ENCODE data around the gene DLAT.
A peak's percentile ranks its signal among the peaks of the same experiment; 100 is the strongest.

Gene DLAT

DNA sequence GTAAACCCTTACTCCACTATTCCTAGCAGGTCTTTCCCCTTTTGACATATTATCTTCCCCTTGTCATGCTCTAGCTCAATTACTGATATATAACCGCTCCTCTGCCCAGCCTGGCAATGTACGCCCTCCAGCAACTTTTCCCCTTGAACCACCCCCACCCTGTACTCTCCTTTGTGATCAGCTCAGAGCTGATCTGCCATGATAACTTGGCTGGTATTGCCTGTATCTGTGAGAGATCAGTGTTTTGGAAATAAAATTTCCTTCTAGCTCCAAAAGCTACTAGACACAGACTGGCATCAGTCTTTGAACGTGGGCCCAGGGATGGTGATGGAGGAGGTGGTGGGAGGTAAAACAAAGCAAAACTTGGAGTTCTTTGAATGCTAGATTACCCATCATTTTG, 45.1 kb upstream of the DLAT start:
- Histone ChIP-seq H3K4me1 (ENCODE audit: control insufficient read depth, insufficient read depth, low read length) (peaks cover 13% of the 10 kb centered on the region), H3K36me3 (ENCODE audit: control insufficient read depth in 2 of 2, insufficient read depth in 1 of 2, low read length in 2 of 2) (peaks cover 0 to 35% of the 10 kb centered on the region in 2 experiments; a peak in 1 of 3 replicates), H3K4me3 (ENCODE audit: low read depth, low read length) (no peak overlapping the region), H3K27ac (ENCODE audit: extremely low read depth, low read depth, low read length) (no peak overlapping the region), H3K9me3 (ENCODE audit: control insufficient read depth, insufficient read depth, low read depth, low read length) (no peaks in the 10 kb centered on the region)
- CTCF ChIA-PET: interaction anchor here (0.7 to 7.8 kb wide), 5 partner anchors 17 to 1995 kb away, joined by 3 to 166 read pairs (median 17); partner anchors contain the start of genes ALG9, DIXDC1 and HTR3A
- POLR2A ChIA-PET: no interaction called here
- TF ChIP-seq ZNF214 (tag by site-specific recombination; IDR thresholded peaks at IDR 0.05; ENCODE audit: borderline replicate concordance) (no peak), ZNF600 (tag by site-specific recombination; IDR thresholded peaks at IDR 0.05) (no peak), ZBTB8A (tag by site-specific recombination; IDR thresholded peaks at IDR 0.05) (no peak), ZFP41 (tag by site-specific recombination; IDR thresholded peaks at IDR 0.05; ENCODE audit: borderline replicate concordance) (no peak), ZNF558 (tag by site-specific recombination; IDR thresholded peaks at IDR 0.05) (no peak), ZNF560 (tag by site-specific recombination; IDR thresholded peaks at IDR 0.05; ENCODE audit: borderline replicate concordance) (no peak), MEIS1 (CRISPR knock-in tag; IDR thresholded peaks at IDR 0.05; ENCODE audit: borderline replicate concordance) (no peak), ZNF544 (tag by site-specific recombination; IDR thresholded peaks at IDR 0.05) (no peak)
- TF ChIP-seq, protein P1, sequence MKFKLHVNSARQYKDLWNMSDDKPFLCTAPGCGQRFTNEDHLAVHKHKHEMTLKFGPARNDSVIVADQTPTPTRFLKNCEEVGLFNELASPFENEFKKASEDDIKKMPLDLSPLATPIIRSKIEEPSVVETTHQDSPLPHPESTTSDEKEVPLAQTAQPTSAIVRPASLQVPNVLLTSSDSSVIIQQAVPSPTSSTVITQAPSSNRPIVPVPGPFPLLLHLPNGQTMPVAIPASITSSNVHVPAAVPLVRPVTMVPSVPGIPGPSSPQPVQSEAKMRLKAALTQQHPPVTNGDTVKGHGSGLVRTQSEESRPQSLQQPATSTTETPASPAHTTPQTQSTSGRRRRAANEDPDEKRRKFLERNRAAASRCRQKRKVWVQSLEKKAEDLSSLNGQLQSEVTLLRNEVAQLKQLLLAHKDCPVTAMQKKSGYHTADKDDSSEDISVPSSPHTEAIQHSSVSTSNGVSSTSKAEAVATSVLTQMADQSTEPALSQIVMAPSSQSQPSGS (tag by site-specific recombination; IDR thresholded peaks at IDR 0.05; ENCODE audit: low read depth): no peak

GRCh38 chr11:111981270-111981669, 43.9 kb upstream of the DLAT start:
- Histone ChIP-seq H3K4me3 (ENCODE audit: low read depth, low read length) (no peak overlapping the region), H3K27ac (ENCODE audit: extremely low read depth, low read depth, low read length) (no peak overlapping the region), H3K4me1 (ENCODE audit: control insufficient read depth, insufficient read depth, low read length) (peaks cover 7% of the 10 kb centered on the region; the same call in 1 of the 2 replicates), H3K36me3 (ENCODE audit: control insufficient read depth in 2 of 2, insufficient read depth in 1 of 2, low read length in 2 of 2) (peaks cover 0 to 46% of the 10 kb centered on the region in 2 experiments; a peak in 1 of 3 replicates), H3K9me3 (ENCODE audit: control insufficient read depth, insufficient read depth, low read depth, low read length) (no peaks in the 10 kb centered on the region)
- TF ChIP-seq KLF7 (tag by site-specific recombination; IDR thresholded peaks at IDR 0.05; ENCODE audit: borderline replicate concordance) (no peak), ZNF350 (tag by site-specific recombination; IDR thresholded peaks at IDR 0.05) (no peak), ZNF221 (tag by site-specific recombination; IDR thresholded peaks at IDR 0.05; ENCODE audit: borderline replicate concordance) (no peak), GFI1B (tag by site-specific recombination; IDR thresholded peaks at IDR 0.05) (no peak), ZNF670 (tag by site-specific recombination; IDR thresholded peaks at IDR 0.05; ENCODE audit: low read depth) (no peak), ZNF830 (tag by site-specific recombination; IDR thresholded peaks at IDR 0.05; ENCODE audit: low read depth) (no peak), ZBTB26 (tag by site-specific recombination; optimal IDR thresholded peaks at IDR 0.05) (no peak), BCL11B (tag by site-specific recombination; IDR thresholded peaks at IDR 0.05; ENCODE audit: low read depth) (no peak), ZNF266 (tag by site-specific recombination; IDR thresholded peaks at IDR 0.05; ENCODE audit: low read depth) (no peak)
- POLR2A ChIA-PET: interaction anchor here (0.5 to 1.8 kb wide), 3 partner anchors 52 to 110 kb away, joined by 5 to 8 read pairs (median 7); partner anchors contain the start of gene ALG9
- CTCF ChIA-PET: interaction anchor here (0.6 to 7.8 kb wide), 25 partner anchors 8 to 714 kb away, joined by 3 to 166 read pairs (median 6); partner anchors contain the start of genes ALG9, C11orf52 and DIXDC1

DNA sequence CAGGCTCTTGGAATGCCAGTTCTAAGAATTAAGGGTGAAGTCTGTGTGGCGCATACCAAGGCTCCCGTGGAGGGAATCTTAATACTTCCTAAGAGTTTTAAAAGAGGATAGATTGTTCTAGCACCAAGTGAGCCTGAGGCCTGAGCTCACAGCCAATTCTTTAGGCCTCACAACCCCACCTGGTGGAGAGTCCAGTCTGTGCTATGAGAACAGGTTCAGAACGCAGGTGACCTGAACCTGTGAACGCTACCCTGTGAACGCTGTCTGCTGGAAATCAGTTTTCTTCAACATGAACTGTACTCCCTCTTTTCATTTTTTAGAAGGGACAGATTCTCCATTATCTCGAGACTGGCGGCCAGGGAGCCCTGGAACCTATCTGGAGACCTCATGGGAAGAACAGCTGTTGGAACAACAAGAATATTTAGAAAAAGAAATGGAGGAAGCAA, 43.2 kb upstream of the DLAT start:
- POLR2A ChIA-PET: interaction anchor here (0.5 to 1.8 kb wide), 4 partner anchors 39 to 111 kb away, joined by 4 to 8 read pairs (median 6); partner anchors contain the start of gene ALG9
- Histone ChIP-seq H3K27ac (ENCODE audit: extremely low read depth, low read depth, low read length) (no peak overlapping the region), H3K4me3 (ENCODE audit: low read depth, low read length) (no peak overlapping the region), H3K36me3 (ENCODE audit: control insufficient read depth in 2 of 2, insufficient read depth in 1 of 2, low read length in 2 of 2) (peaks cover 0 to 53% of the 10 kb centered on the region in 2 experiments; a peak in 1 of 3 replicates), H3K4me1 (ENCODE audit: control insufficient read depth, insufficient read depth, low read length) (peaks cover 3% of the 10 kb centered on the region; the same call in 1 of the 2 replicates), H3K9me3 (ENCODE audit: control insufficient read depth, insufficient read depth, low read depth, low read length) (no peaks in the 10 kb centered on the region)
- CTCF ChIA-PET: interaction anchor here (0.6 to 7.8 kb wide), 31 partner anchors 9 to 713 kb away, joined by 3 to 166 read pairs (median 5); partner anchors contain the start of genes ALG9, C11orf52 and DIXDC1
- TF ChIP-seq ZNF654 (tag by site-specific recombination; IDR thresholded peaks at IDR 0.05; ENCODE audit: low read depth) (peak; percentile 27), TSHZ1 (tag by site-specific recombination; IDR thresholded peaks at IDR 0.05; ENCODE audit: borderline replicate concordance) (no peak), ZFP69B (tag by site-specific recombination; IDR thresholded peaks at IDR 0.05) (no peak)

Measured in HEK293 (cell line).